Neural cell (in vitro differentiated cells): ENCODE measurements around the gene MTMR3.

Experiments used
- EP300 ChIP-seq: fragments of 450-650 bp; conservative IDR thresholded peaks from 2 replicates; pipeline ENCODE4 v1.6.1; 2014; ENCODE audit warnings: antibody characterized with exemption, mild to moderate bottlenecking, moderate library complexity; ENCODE audit not compliant: poor library complexity, severe bottlenecking
- EZH2 ChIP-seq: fragments of 200-600, 300-800 bp; shearing (Covaris generic), sonication (generic); IDR thresholded peaks from 2 replicates; pipeline ENCODE4 v1.6.1; 2014; ENCODE audit warnings: antibody characterized with exemption, low read length, borderline replicate concordance, mild to moderate bottlenecking; ENCODE audit not compliant: insufficient read depth, poor library complexity, severe bottlenecking
- MXI1 ChIP-seq: fragments of 450-650 bp; conservative IDR thresholded peaks from 2 replicates; pipeline ENCODE4 v1.6.1; 2014; ENCODE audit warnings: antibody characterized with exemption, mild to moderate bottlenecking; ENCODE audit not compliant: poor library complexity, severe bottlenecking
- POLR2AphosphoS5 ChIP-seq: IDR thresholded peaks from 2 replicates; pipeline ENCODE4 v1.6.1; 2012
- RAD21 ChIP-seq: fragments of 450-650 bp; conservative IDR thresholded peaks from 2 replicates; pipeline ENCODE4 v1.6.1; 2014; ENCODE audit warnings: antibody characterized with exemption, mild to moderate bottlenecking, moderate library complexity
- SMC3 ChIP-seq: fragments of 450-650 bp; conservative IDR thresholded peaks from 2 replicates; pipeline ENCODE4 v1.6.1; 2014; ENCODE audit warnings: antibody characterized with exemption, mild to moderate bottlenecking, moderate library complexity; ENCODE audit not compliant: poor library complexity
- TAF1 ChIP-seq: IDR thresholded peaks from 2 replicates; pipeline ENCODE4 v1.6.1; 2012; ENCODE audit warnings: low read depth
- TF ChIP-seq, protein P1 (sequence below): fragments of 450-650 bp; IDR thresholded peaks from 2 replicates; pipeline ENCODE4 v1.5.1; 2014; ENCODE audit warnings: antibody characterized with exemption, mild to moderate bottlenecking, moderate library complexity; ENCODE audit not compliant: poor library complexity, severe bottlenecking
- TF ChIP-seq, protein P2 (sequence below): IDR thresholded peaks from 2 replicates; pipeline ENCODE4 v1.6.1; 2012; ENCODE audit warnings: borderline replicate concordance

DNA sequence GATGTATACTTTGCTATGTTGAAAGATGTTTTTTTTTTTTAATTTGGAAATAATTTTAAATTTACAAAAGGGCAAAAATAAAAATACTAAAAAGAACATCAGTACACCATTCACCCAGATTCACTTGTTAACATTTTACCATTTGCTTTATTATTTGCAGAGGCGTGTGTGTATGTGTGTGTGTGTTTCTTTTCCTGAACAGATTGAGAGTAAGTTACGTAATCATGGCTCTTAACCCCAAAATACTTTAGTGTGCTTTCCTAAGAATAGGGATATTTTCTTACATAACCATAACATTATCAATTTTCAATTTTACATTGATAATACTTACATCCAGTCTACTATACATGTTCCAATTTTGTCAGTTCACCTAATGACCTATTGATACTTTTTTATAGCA, 105.7 kb downstream of the MTMR3 start:
- TF ChIP-seq, protein P1, sequence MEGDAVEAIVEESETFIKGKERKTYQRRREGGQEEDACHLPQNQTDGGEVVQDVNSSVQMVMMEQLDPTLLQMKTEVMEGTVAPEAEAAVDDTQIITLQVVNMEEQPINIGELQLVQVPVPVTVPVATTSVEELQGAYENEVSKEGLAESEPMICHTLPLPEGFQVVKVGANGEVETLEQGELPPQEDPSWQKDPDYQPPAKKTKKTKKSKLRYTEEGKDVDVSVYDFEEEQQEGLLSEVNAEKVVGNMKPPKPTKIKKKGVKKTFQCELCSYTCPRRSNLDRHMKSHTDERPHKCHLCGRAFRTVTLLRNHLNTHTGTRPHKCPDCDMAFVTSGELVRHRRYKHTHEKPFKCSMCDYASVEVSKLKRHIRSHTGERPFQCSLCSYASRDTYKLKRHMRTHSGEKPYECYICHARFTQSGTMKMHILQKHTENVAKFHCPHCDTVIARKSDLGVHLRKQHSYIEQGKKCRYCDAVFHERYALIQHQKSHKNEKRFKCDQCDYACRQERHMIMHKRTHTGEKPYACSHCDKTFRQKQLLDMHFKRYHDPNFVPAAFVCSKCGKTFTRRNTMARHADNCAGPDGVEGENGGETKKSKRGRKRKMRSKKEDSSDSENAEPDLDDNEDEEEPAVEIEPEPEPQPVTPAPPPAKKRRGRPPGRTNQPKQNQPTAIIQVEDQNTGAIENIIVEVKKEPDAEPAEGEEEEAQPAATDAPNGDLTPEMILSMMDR, result no peak
- no peak for TF ChIP-seq EZH2
- no peak for TF ChIP-seq POLR2AphosphoS5
- TF ChIP-seq SMC3, result no peak
- TF ChIP-seq EP300, result no peak
- TF ChIP-seq, protein P2, sequence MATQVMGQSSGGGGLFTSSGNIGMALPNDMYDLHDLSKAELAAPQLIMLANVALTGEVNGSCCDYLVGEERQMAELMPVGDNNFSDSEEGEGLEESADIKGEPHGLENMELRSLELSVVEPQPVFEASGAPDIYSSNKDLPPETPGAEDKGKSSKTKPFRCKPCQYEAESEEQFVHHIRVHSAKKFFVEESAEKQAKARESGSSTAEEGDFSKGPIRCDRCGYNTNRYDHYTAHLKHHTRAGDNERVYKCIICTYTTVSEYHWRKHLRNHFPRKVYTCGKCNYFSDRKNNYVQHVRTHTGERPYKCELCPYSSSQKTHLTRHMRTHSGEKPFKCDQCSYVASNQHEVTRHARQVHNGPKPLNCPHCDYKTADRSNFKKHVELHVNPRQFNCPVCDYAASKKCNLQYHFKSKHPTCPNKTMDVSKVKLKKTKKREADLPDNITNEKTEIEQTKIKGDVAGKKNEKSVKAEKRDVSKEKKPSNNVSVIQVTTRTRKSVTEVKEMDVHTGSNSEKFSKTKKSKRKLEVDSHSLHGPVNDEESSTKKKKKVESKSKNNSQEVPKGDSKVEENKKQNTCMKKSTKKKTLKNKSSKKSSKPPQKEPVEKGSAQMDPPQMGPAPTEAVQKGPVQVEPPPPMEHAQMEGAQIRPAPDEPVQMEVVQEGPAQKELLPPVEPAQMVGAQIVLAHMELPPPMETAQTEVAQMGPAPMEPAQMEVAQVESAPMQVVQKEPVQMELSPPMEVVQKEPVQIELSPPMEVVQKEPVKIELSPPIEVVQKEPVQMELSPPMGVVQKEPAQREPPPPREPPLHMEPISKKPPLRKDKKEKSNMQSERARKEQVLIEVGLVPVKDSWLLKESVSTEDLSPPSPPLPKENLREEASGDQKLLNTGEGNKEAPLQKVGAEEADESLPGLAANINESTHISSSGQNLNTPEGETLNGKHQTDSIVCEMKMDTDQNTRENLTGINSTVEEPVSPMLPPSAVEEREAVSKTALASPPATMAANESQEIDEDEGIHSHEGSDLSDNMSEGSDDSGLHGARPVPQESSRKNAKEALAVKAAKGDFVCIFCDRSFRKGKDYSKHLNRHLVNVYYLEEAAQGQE, result no peak
- no peak for TF ChIP-seq RAD21
- TF ChIP-seq TAF1, result no peak
- TF ChIP-seq MXI1, result no peak
